NCI-H146 (cell line): ENCODE results near the gene ARHGAP26.

Experiments
- DNase-seq: peaks from one replicate; lab custom pipeline; 2025; lab: John Stamatoyannopoulos, UW

ARHGAP26 gene

GRCh38 chr5:142872217-142872616 is 102.0 kb downstream of the ARHGAP26 start:
- no peak for DNase-seq

DNA sequence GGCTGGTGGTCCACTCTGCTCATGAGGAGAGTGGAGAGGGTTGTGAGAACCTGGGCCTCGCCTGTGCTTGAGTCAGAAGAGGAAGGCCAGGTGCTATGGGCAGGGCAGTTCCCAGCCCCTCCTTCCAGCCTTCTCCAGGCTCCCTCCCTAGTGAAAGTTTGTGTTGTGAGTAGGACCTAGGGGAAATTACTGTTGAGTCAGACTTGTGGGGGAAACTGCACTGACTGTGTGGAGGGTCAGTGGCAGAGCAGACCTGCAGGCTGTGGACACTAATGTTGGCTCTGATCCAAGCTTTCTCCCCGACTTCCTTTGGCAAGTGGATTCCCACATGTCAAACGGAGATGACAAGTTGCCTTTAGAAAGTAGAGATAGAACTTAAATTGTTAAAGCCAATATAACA is 102.6 kb downstream of the ARHGAP26 start:
- DNase-seq = no peak

DNA sequence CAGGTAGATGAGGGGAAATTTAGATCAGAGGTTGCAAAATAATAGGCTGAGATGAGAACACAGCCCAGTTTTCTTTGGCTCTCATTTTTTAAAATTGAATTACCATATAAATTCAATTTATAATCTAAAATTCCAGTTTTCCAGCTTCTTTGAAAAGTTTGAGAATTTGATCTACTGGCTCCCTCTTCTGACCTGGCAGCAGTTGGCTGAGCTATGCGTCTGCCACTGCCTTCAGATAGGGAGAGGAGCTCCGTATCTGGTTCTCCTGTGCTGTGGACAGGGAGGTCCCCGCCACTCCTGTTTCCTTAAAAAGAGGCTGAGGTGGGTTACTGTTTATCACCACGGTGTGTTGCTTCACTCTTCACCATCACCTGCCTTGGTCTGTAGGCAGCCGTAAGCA is 103.7 kb downstream of the ARHGAP26 start:
- DNase-seq = no peak

GRCh38 chr5:142874540-142874939 is 104.4 kb downstream of the ARHGAP26 start:
- no peak for DNase-seq

DNA sequence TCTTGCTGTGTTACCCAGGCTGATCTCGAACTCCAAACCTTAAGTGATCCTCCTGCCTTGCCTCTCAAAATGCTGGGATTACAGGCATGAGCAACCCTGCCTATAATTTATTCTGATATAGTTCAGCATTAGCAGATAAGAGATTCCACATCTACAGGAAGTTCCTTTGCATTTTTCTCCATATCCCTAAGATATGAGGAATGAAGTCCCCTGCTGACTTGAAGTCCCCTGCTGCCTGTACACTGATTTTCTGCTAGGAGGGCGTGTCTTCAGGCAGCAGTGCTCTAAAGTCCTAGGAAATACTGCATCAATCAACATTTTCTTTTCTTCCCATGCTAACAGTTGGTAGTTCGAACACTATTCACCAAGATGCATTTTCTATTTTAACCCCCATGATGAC is 105.8 kb downstream of the ARHGAP26 start:
- no peak for DNase-seq

DNA sequence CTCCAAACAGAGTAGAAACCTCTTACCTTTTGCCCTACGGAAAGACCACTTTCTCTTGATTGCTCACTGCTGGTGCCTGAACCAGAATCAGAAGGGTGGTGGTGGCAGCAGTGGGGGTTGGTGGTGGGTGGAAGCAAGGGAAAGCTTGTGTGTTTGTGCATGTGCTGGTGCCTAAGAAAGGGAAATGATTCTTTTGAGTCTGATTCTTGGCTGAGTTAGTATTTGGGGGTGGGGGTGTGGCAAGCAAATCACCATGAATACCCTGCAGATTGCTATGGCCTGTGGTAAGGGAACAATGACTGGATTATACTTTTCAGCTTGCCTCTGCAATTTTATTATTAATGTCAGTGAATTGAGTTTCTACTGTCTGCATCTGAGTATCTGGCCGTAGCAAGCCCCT is 106.6 kb downstream of the ARHGAP26 start:
- DNase-seq = no peak

GRCh38 chr5:142878111-142878510 is 107.9 kb downstream of the ARHGAP26 start:
- no peak for DNase-seq

- no peak for DNase-seq
Measured at GRCh38 chr5:142878638-142879037, 108.5 kb downstream of the ARHGAP26 start.

DNA sequence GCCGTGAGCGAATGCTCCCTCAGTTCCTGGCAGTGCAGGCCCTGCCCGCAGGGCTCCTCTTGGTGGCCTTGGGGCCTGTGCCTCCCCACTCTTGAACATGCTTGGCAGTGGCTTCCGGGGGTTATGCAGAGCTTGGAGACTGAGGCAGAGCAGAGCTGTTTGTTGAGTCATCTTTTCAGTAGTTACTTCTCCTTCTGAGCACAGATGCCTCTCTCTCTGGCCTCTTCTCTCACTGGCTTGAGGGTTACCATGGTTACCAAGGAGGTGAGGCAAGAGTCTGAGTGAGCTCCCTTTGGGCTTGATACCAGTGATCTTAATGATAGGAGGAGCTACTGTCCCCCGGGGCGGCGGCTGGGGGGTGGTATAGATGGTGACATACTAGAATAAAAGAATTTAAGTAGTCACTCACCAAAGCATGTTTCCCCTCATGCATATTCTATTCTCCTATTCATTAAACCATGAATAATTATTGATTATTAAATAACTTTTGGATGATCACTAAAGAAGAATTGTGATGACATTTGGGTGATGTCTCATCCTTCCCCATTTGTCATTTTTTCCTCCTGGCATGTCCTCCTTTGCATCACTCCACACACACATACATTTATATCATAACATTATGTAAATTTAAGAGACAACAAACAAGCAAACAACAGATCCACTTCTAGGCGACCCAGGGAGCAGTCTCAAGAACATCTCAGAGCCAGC is 111.1 kb downstream of the ARHGAP26 start:
- DNase-seq = no peak

GRCh38 chr5:142881784-142882126 is 111.6 kb downstream of the ARHGAP26 start:
- DNase-seq = no peak

GRCh38 chr5:142883025-142883424 is 112.8 kb downstream of the ARHGAP26 start:
- no peak for DNase-seq

- no peak for DNase-seq
Measured at GRCh38 chr5:142883438-142883837, 113.3 kb downstream of the ARHGAP26 start.

DNA sequence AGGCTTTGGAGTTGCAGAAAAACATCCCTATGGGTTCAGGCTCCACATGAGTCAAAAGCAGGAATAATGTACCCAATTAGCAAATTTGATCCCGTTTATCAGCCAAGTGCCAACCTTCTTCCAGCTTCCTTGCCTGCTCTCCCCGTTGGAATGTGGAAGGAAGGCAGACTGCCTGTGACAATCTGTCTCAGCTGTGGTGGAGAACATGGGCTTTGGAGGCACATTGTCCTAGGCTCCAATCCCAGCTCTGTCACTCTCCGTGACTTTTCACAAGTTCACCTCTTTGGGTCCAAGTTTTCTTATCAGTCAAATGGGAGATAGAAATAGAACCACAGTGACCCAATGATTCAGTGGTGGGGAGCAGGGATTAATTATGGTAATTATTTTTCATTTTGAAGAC is 113.9 kb downstream of the ARHGAP26 start:
- DNase-seq = no peak

DNA sequence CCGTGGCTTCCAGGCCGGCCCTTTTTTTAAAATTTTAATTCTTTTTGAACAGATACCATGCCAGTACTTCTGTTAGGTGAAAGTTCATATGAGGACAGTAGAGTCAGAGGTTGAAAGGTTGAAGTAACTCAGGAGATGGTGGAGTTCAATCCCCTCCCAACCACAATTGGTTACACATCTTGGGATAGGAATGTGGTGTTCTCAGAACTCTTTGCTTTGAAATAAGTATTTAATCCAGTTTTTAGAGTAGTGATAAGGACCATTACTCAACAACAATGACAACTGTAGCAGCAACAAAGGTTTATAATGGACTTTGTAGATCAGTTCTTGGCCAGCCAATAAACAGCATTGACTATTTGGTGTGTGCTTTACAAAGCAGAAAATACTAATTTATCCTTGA is 116.0 kb downstream of the ARHGAP26 start:
- DNase-seq = no peak

- DNase-seq = no peak
Measured at GRCh38 chr5:142886956-142887355, 116.8 kb downstream of the ARHGAP26 start.

DNA sequence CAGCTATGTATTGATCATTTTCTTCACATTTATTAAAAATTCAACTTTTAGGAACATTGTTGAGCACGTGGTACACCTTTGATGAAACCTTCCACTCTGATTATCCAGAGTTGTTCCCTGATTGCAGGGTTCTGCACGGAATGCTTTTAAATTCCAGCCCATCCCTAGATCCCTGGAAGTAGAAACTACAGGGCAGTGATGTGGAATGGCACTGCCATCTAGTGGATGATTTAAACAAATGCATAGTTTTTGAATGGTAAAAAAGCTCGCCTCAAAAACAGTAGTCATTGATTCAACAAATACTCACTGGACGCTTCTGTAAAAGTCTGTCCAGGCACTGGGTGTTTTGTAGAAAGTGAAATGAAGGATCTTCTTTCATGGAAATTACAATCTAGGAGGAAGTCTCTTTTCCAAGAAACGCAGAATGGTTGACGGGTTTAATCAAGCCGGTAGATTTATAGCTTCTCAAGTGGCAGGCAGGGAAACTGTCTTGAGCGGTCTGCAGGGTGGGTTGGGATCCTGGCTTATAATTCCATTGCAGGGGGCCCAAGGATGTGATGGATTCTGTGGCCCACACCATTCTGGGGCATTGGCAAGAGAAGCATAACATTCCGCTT is 118.4 kb downstream of the ARHGAP26 start:
- DNase-seq = peak; percentile 35

DNA sequence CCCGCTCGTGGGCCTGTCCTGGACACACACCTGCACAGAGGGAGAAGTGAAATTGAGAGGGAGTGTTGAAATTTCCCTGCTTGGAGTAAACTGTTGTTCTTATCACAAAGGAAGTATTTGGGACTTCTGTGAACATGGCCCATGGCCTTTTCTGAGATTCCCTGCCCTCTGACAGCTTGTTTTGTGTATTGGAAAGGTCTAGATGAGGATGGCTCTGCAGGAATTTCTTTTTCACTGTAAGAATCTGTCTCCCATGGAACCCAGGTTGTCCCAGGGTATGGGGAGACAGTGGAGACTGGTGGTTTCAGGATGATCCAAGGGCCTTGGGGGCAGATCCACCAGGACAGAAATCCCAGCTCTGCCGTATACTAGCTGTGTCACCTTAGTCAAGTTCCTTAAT is 121.8 kb downstream of the ARHGAP26 start:
- DNase-seq = no peak

DNA sequence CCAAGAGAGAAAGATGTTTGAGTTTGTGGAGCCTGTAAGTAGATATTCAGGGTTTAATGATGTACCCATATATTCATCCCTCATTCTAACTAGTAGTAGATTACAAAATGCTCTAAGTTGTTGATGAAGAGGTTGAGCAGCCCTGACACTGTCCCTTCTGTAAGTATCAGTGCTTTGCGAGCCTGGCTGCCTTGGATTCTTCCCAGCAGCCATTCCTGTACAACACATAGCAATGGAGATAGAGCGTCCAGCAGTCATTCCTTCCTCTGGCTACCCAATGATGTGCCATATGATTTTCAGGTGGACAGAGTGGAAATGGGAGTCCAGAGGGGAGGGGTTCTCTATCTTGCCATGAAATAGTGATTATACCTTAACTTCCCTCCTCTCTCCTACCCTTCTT is 124.1 kb downstream of the ARHGAP26 start:
- no peak for DNase-seq

- DNase-seq = no peak
Measured at GRCh38 chr5:142894749-142895148, 124.6 kb downstream of the ARHGAP26 start.

DNA sequence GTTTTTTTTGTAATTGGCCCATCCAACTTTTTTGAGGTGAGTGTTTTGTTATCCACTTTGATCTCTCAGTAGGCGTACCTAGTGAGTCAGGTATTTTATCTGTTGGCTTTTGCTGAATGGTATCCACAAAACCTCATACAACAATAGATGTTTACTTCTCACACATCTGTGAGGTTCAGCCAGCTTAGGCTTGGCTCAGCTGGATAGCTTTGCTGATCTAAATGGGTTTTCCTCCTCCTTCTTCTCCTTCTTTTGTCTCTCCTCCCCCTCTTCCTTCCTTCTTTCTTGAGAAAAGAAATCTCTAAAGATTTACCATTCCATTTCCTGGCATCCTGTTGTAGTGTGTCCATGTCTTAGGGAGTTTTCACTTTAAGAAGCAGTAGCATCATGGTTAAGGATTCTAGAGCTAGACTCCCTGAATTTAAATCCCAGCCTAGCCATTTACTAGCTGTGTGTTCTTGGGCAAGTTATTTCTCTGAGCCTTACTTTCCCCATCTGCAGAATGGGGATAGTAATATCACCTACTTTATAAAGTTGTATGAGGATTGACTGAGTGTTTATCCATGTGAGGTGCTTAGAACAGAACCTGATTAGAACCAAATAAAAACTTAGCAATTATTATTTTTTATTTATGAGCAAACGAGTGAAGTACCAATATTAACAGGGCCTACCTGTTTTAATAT is 126.3 kb downstream of the ARHGAP26 start:
- no peak for DNase-seq

- no peak for DNase-seq
Measured at GRCh38 chr5:142897328-142897727, 127.2 kb downstream of the ARHGAP26 start.

DNA sequence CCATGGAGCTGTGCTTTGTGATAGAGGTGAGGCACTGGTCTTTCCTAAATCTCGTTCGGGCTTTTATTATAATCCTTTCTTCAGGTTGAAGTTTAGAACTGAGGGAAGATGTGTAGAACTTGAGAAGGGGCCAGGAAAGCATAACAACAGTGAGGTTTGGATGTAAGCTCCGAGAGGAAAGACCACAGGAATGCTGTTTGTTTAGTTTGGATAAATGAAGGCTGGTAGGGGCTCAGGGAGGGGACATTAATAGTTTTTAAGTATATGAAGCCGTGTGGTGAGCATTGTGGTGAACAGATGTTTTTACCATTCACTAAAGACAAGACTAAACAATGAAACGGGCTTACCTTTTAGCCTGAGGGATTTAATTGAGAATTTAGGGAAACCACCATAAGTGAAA is 130.8 kb downstream of the ARHGAP26 start:
- no peak for DNase-seq

GRCh38 chr5:142901476-142902185 is 131.5 kb downstream of the ARHGAP26 start:
- no peak for DNase-seq
